ENCODE results near the gene UBTD1.

The UBTD1 gene

GRCh38 chr10:97511711-97512440 lies 13.2 kb downstream of the UBTD1 start:
- no peak for TF ChIP-seq CTCF (conservative IDR thresholded peaks at IDR 0.05; ENCODE audit: control insufficient read depth, insufficient read depth, low read depth, low read length)

GRCh38 chr10:97512993-97513392 lies 14.3 kb downstream of the UBTD1 start:
- DNase-seq (ENCODE audit: low read depth) = no peak
- no peak for TF ChIP-seq CTCF (conservative IDR thresholded peaks at IDR 0.05; ENCODE audit: control insufficient read depth, insufficient read depth, low read depth, low read length)
- no peak overlapping the region for H3K4me3 ChIP-seq (ENCODE audit: control insufficient read depth, low read depth, low read length)

More at GRCh38 chr10:97511711-97512440, 13.2 kb downstream of the UBTD1 start:
- no peak overlapping the region for H3K4me3 ChIP-seq (ENCODE audit: control insufficient read depth, low read depth, low read length)
- DNase-seq (ENCODE audit: low read depth) = no peak

- H3K4me3 ChIP-seq (ENCODE audit: control insufficient read depth, low read depth, low read length) = no peak overlapping the region
- no peak for DNase-seq (ENCODE audit: low read depth)
- TF ChIP-seq CTCF (conservative IDR thresholded peaks at IDR 0.05; ENCODE audit: control insufficient read depth, insufficient read depth, low read depth, low read length) = no peak
Measured at GRCh38 chr10:97514344-97514743, 15.6 kb downstream of the UBTD1 start.

- TF ChIP-seq CTCF (conservative IDR thresholded peaks at IDR 0.05; ENCODE audit: control insufficient read depth, insufficient read depth, low read depth, low read length) = no peak
- no peak overlapping the region for H3K4me3 ChIP-seq (ENCODE audit: control insufficient read depth, low read depth, low read length)
- DNase-seq (ENCODE audit: low read depth) = no peak
Measured at GRCh38 chr10:97515271-97515978, 16.7 kb downstream of the UBTD1 start.

- no peak overlapping the region for H3K4me3 ChIP-seq (ENCODE audit: control insufficient read depth, low read depth, low read length)
- no peak for DNase-seq (ENCODE audit: low read depth)
- TF ChIP-seq CTCF (conservative IDR thresholded peaks at IDR 0.05; ENCODE audit: control insufficient read depth, insufficient read depth, low read depth, low read length) = no peak
Measured at GRCh38 chr10:97517096-97517750, 18.5 kb downstream of the UBTD1 start.

- TF ChIP-seq CTCF (conservative IDR thresholded peaks at IDR 0.05; ENCODE audit: control insufficient read depth, insufficient read depth, low read depth, low read length) = no peak
- H3K4me3 ChIP-seq (ENCODE audit: control insufficient read depth, low read depth, low read length) = no peak overlapping the region
- no peak for DNase-seq (ENCODE audit: low read depth)
Measured at GRCh38 chr10:97517778-97518300, 19.1 kb downstream of the UBTD1 start.

Data from fibroblast of mammary gland (primary cell).